Endometrium (tissue), 2 donors: ENCODE results near the gene MTG2.

Source experiments
- FAIRE-seq: peaks from 2 replicates; lab custom pipeline; 2012; peaks lifted over from hg19 to GRCh38; lab: Jason Lieb, UNC
- donor health status: control.
- donor health status: control.

MTG2 gene

GRCh38 chr20:62182469-62183425, at the start of gene MTG2:
Gene MTG2, plus strand, starts transcription at chr20:62183028. Its CDS starts 10,393 bp downstream, at chr20:62193421.
- no peak for FAIRE-seq

GRCh38 chr20:62133051-62133845, 49.6 kb upstream of the MTG2 start:
- no peak for FAIRE-seq

- no peak for FAIRE-seq
These were observed 49.0 kb upstream of the MTG2 start for GRCh38 chr20:62133864-62134263.

- FAIRE-seq: no peak
These were observed 48.0 kb upstream of the MTG2 start for GRCh38 chr20:62134735-62135231.

- FAIRE-seq: no peak
These were observed 47.1 kb upstream of the MTG2 start for GRCh38 chr20:62135573-62136266.

GRCh38 chr20:62136283-62137091, 46.3 kb upstream of the MTG2 start:
- FAIRE-seq: no peak

- FAIRE-seq: no peak
These were observed 45.8 kb upstream of the MTG2 start for GRCh38 chr20:62137092-62137384.

GRCh38 chr20:62137478-62138203, 45.2 kb upstream of the MTG2 start:
- FAIRE-seq: no peak

- no peak for FAIRE-seq
These were observed 44.7 kb upstream of the MTG2 start for GRCh38 chr20:62138204-62138543.

GRCh38 chr20:62138912-62139311, 43.9 kb upstream of the MTG2 start:
- FAIRE-seq: no peak

- no peak for FAIRE-seq
These were observed 43.2 kb upstream of the MTG2 start for GRCh38 chr20:62139636-62140035.

GRCh38 chr20:62141043-62141396, 41.8 kb upstream of the MTG2 start:
- FAIRE-seq: no peak

GRCh38 chr20:62141397-62142251, 41.2 kb upstream of the MTG2 start:
- FAIRE-seq: no peak

- no peak for FAIRE-seq
These were observed 40.4 kb upstream of the MTG2 start for GRCh38 chr20:62142252-62143080.

- no peak for FAIRE-seq
These were observed 39.5 kb upstream of the MTG2 start, which contains the start of the genes PSMA7 and SS18L1 for GRCh38 chr20:62143081-62143956. Gene PSMA7, minus strand, starts transcription at chr20:62143394. Its CDS starts 91 bp downstream, at chr20:62143303. Gene SS18L1, plus strand, starts transcription at chr20:62143769. Its CDS starts 52 bp downstream, at chr20:62143821.

GRCh38 chr20:62143957-62144825, 38.6 kb upstream of the MTG2 start:
- no peak for FAIRE-seq

GRCh38 chr20:62145688-62146018, 37.2 kb upstream of the MTG2 start:
- FAIRE-seq: no peak
